Measurements from ENCODE around the gene SPATC1L.
"Not testable (repeated sequence)": the region's sequence is repeated elsewhere in the genome, so short reads cannot be mapped to it uniquely, and the experiment has no call there.

SPATC1L gene

DNA sequence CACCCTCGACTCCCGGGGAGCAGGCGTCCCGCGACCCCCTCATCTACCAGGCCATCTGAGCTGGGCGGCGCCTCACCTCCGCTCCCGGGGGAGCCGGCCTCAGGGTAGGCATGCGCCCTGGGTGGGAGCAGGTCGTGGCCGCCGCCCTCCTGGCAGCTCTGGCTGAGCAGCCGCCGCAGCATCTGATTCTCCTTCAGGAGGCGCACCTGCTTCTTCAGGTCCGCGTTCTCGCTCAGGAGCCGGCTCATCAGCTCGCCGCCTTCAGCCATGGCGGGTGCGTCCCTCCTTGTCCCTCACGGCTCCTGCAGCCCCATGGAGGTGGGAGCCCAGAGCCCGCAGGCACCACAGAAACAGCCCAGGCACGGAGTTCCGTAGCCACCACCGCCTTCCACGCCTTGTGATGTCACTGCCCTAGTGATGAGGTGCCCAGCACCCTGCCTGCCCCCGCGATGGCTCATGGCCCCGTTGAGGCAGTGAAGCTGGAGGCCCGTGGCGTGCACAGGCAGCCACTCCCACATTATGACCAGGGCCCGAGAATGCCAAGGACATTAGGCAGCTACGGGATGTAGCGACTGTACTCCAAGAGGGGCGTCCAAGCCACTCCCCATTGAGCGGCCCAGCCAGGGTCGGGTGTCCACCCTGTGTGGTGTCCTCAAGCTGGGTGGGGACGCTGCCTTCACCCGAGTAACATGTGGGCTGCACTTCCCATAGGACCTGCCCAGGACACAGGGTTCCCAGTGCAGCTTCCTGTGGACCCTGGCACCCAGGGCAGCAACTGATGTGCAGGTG is 1.5 kb downstream of the SPATC1L start:
- no peak for DNase-seq

DNA sequence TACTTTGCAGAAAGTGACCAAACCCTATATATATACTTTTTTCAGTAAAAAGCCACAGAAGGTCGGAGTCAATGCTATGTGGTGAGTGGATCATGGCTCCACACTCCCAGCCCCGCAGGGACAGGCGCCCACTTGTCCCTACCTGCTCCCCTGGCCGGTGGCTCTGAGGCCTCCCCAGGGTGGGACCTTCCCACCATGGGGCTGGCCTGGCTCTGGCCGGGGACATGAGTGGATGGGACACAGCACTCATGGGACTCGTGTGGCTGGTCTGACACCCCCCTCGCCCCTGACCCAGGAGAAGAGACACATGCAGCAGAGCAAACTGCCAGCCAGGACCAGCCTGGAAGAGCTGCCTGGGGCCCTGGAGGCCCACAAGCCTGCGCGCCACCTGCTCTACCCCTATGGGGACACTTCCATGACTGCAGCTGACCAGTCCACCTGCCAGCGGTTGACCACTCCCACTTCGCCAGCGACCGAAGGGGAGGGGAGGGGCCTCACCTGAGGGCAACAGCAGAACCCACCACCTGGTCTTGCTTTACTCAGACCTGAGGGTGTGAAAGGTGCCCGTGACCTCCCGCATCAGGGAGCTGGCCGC is 2.2 kb downstream of the SPATC1L start:
- DNase-seq = no peak

DNA sequence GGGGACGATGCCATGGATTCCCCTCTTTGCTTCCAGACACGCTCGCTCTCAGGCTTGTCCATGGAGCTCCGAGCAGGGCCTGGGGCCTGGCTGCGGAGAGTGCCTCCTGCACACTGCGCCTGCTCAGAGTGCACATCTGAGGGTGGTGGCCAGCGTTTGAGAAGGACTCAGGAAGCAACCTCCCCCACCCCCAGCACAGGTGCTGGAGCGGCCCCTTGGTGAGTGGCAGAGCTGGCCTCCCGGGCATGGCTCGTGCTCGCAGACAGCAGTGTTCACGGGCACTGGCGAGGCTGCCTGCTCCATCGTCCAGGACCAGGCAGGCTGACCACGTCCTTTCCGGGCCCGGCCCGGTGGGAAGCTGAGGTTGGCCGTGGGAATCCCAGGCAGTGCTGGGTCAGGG is 2.8 kb downstream of the SPATC1L start:
- DNase-seq = no peak

DNA sequence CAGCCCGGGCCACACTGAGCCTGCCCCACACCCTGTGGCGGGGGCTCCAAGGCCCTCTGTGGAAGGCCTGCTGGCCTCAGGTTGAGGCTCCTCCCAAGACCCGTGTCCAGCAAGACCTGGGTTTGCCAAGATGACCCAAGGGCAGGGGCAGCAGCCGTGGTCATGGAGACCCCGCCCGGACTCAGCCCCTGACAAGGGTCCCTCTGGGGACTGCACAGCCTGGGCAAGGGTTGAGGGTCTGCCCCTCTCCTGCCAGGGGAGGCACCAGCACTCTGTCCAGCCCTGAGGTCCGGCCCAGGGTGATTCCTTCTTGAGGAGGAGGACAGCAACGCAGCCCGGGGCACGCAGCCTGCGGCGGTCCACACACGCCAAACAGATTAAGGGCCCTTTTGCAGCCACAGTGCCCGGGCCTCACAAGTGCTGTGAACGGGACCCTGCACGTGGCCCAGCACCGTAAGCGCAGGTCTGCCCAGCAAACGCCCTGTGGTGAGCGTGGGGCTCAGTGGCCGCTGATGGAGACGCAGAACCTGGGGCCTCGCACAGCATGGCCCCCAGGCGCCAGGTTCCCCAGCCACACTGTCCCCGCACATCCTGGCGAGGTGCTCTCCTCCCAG is 3.4 kb downstream of the SPATC1L start:
- no peak for DNase-seq

DNA sequence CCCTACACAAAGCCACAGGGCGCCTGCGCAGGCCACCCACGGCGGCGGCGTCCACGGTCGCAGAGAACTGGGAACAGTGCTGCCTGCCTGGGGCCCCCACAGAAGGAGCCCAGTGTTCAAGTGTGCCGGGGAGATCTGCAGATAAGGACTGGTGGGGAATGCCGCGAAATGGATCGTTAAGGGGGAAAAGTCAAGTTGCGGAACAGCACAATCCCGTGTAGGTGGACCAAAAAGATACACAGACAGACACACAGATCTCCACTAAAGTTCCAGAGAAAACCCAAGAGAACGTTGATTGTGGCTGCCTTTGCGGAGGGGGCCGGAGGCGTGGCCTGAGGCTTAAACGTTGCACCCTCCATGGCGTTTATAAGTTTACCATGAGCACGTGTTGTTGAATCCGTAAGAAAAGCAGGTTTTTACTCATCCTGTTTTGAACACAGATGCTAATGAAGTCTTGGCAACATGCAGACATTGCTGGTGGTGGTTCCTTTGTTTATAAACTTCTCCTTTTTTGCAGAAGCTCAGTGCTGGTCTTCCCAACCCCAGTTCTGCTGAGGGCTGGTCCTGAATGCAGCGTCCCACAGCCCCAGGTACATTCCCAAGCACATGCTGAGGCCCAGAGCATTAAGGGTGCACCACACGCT is 4.1 kb downstream of the SPATC1L start:
- no peak for DNase-seq

DNA sequence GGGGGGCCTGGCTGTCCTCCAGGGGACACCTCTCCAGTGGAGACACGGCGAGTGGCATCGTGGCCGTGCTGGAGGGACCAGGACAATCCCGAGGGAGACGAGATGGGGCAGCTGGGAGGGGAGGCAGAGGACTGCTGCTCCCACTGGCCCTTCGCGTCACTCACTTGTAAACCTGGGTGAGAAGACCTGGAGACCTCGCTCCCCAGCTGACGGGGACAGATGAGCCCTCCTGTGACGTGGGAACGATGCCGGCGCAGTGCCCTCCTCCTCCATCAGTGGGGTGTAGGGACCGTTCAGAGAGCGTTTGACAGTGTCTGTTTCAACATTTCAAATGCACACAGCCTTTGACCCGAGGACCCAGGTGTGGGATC is 4.6 kb downstream of the SPATC1L start:
- DNase-seq = no peak

DNA sequence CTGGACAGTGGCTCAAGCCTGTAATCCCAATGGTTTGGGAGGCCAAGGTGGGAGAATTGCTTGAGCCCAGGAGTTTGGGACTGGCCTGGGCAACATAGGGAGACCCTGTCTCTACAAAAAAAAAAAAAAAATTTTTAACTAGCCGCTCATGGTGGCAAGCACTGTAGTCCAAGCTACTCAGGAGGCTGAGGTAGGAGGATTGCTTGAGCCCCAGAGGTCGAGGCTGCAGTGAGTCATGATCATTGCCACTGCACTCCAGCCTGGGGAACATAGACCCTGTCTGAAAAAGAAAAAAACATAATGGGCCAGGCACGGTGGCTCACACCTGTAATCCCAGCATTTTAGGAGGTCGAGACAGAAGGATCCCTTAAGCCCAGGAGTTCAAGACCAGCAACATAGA is 5.3 kb downstream of the SPATC1L start:
- no peak for DNase-seq

DNA sequence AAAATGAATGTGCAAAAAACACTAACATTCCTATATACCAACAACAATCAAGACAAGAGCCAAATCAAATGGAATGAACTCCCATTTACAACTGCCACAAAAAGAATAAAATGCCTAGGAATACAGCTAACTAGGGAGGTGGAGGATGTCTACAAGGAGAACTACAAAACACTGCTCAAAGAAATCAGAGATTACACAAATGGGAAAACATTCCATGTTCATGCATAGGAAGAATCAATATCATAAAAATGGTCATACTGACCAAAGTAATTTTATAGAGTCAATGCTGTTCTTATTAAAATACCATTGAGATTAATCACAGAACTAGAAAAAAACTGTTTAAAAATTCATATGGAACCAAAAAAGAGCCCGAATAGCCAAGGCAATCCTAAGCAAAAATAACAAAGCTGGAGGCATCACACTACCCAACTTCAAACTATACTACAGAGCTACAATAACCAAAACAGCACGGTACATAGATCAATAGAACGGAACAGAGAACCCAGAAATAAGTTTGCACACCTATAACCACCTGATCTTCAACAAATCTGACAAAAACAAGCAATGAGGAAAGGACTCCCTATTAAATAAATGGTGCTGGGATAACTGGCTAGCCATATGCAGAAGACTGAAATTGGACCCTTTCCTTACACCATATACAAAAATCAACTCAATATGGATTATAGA is 7.7 kb downstream of the SPATC1L start:
- DNase-seq = not testable (repeated sequence)

DNA sequence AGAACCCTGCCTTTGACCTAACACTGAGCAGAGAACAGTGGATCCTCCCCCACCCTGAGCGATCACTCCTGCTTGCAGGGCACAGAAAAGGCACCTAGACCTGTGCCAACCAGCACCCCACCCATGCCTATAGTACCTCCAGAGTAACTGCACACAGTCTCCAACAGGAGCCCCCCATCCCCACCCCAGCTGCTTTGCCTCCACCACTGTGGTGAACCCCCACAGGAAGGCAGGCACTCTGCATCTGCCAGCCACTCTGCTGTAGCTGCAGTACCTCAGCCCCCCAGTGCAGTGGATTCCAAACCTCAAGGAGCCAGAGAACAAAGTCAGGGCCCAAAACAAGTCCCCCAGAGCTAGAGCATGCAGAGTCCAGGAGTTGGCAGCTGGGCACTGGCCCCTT is 10.7 kb downstream of the SPATC1L start:
- DNase-seq = no peak

DNA sequence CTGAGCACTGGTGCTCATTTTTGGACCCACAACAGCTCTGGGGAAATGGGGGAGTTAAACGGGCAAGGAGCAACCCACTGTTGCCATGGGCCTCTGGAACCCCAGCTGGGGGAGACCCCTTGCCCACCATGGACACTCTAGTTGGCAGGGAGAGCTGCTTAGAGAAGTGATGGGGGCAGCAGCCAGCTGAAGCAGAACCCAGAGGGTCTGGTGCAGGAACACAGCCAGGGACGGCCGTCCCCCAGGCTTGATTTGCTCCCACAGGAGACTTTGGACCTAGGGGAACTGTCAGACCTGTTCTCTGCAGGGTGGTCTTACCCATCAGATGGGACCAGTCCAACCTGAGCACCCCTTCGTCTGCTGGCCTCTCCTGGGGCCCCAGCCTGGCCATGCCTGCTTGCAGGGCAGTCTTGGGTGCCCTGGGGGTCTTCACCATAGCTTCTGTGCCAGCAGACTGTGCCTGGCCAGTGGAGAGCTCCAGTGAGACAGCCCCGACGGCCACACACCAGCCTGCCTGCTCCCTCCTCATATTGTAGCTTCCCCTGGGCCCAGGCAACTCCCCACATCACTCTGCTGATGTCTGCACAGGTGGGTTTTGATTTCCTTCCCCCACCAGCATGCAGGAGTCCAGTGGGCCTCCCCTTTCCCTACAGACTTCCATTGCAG is 11.3 kb downstream of the SPATC1L start:
- DNase-seq = no peak

DNA sequence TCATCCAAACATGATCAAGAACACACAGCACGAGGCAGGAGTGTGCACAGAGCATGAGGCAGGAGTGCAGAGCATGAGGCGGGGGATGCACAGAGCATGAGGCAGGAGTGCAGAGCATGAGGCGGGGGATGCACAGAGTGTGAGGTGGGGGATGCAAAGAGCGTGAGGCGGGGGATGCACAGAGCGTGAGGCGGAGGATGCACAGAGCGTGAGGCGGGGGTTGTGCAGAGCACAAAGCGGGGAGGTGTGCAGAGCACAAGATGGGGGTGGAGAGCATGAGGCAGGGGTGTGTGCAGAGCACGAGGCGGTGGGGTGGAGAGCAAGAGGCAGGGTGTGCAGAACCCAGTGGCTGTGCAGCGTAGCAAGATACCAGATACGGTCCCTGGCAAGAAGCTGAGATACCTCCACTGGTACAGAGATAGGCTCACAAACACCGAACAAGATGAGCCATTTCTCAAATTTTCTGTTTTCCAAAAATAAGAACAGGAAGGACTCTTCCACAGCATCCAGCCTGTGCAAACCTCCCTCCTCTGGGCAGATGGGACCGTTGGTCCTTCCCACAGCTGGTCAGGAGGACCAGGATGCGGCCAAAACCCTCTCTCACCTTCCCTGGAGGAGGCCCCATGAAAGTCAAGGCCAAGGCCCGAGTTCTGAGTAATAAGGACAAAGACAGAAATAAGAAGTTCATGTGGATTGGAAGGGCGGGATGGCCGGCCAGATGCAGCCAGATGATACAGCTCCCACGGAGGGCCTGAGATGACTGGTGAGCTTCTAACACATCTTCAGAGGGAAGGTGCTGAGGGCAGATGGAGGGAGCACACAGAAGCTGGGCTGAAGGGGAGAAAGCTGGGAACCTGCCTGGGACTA is 12.0 kb downstream of the SPATC1L start:
- no peak for DNase-seq

DNA sequence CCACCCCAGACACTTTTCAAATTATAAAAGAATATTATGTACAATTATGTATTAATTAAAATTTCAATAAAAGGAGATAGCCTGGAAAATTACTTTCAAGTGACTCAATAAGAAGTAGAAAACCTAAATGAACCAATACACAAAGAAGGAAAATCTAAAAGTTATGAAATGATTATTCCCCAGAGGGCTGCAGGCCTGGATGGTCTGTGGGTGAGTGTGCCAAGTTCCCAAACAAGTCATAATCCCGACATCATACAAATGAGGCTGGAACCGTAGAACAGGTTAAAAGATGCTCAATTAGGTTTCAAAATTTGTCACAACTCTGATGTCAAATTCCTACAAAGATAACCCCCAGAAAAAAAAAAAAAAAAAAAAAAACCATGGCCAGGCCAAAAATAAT is 12.7 kb downstream of the SPATC1L start:
- DNase-seq = no peak

DNA sequence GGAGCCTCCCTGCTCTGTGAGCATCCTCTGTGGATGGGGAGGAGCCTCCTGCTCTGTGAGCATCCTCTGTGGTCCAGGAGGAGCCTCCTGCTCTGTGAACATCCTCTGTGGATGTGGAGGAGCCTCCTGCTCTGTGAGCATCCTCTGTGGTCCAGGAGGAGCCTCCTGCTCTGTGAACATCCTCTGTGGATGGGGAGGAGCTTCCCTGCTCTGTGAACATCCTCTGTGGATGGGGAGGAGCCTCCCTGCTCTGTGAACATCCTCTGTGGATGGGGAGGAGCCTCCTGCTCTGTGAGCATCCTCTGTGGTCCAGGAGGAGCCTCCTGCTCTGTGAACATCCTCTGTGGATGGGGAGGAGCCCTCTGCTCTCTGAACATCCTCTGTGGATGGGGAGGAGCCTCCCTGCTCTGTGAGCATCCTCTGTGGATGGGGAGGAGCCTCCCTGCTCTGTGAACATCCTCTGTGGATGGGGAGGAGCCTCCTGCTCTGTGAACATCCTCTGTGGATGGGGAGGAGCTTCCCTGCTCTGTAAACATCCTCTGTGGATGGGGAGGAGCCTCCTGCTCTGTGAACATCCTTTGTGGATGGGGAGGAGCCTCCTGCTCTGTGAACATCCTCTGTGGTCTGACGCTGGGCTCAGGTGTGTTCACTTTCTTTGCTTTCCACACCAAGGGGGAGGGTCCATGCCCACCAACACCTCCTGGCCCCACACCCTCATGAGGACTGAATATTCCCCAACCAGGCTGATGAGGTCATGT is 13.6 kb downstream of the SPATC1L start:
- DNase-seq = not testable (repeated sequence)

DNA sequence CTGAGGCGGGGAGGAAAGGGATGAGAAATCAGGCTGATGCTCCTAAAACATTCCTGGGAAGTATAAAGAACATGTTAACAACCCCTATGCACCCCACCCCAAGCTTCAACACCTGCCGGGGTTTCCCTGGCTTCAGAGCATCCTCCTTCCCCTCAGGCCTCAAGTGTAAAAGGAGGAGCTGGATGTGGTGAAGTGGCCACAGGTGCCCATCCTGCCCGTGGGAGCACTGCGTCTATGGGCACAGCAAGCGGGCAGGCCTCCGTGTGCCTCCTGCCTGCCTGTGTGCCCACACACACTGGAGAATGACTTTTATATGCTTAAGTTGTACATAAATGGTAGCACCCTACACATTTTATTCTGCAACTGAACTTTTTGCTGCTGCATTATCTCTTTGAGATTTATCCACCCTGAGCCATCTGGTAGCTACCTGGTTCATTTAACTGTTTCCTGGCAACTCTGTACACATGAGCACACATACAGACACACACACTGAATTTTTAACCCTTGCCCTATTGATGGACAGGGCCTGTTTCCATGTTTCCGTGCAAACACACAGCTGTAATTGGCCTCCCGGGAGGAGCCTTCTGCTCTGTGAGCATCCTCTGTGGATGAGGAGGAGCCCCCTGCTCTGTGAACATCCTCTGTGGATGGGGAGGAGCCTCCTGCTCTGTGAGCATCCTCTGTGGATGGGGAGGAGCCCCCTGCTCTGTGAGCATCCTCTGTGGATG is 15.4 kb downstream of the SPATC1L start:
- DNase-seq = no peak

DNA sequence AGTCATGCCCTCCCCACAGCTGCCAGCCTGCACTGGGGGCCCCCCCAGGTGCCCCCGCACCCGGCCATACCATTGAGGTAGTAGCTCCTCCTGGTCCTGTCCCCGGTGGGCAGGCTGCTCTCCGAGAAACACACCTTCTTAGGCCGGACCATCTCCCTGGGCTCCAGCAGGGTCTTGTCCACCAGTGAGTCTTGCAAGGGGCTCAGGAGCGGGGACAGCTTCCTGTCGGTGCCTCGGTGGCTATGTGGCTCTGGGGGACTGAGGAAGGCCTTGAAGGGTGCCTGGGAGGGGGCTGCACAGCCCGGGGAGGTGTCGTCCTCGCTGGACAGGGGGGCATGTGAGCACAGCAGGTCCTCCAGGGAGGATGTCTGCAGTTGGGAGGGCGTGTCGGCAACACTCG is 16.0 kb downstream of the SPATC1L start:
- DNase-seq = no peak

DNA sequence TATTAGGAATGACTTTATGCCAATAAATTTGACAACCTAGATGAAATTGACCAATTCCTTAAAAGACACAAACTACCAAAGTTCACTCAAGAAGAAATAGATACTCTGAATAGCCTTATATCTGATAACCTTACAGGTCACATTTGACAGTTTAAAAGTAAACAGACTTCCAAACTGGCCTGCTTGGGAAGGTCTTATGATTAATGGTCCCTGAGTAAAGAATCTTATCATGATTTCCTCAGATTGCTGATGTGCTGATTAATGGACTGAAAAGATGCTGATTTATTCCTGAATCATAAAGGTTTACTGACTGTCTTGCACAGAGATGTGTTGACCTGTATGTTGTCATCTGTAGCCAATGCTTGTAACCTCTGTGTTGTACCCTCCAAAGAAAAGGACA is 19.2 kb downstream of the SPATC1L start:
- DNase-seq = no peak

DNA sequence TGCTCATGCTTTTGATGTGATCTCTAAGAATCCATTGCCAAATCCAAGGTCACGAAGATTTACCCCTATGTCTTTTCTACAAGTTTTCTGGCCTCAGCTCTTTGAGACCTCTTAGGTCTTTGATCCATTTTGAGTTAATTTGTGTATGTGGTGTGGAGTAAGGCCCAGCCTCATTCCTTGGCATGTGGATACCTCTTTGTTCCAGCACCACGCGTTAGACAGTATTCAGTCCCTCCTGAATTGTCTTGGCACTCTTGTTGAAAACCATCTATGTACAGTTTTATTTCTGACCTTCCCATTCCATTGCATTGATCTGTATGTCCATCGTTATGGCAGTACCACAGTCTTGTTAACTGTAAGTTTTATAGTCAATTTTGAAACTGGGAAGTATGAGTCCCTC is 20.9 kb downstream of the SPATC1L start:
- no peak for DNase-seq

DNA sequence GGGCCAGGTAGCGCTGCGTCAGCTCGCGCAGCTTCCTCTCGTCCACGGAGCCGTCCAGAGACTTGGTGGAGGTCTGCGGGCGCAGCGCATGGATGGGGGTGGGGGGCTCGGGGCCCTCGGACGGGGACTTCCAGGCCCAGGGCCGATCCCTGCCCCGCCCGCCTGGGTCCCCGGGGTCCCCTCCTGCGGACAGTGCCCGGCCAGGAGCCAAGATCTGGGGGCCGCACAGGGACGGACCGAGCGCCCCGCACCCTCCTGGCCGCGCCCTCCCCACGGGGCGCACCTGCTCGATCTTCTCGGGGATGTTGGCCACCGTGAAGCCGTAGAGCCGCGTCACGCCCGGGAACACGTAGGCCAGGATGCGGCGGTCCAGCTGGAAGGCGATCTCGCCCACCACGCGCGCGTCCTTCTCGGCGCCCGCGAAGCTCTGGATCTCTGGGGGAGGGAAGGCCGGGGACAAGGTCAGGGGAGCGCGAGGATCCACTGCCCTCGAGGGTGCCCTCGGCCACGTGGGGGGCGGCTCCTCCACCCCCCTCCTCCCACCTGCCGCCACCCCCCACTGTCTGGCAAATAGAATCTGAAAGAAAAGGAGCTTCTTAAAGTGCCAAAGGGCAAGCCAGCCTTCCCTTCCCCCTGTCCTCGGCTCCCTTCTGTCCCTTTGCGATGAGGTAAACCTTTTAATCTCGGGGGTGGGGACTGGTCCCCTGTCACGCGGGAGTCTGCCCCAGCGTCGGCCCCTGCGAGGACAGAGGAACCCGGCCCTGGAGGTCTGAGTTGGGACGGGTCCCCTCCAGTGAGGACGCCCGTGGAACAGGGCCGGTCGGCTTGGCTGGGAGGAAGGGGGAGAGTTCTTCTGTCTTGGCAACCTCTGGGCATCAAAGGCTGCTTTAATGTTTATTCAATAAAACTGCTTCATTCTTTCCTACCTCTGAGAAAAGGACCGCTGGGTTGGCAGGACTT is 22.3 kb downstream of the SPATC1L start:
- no peak for DNase-seq
